NCI-H510A (cell line): ENCODE results near the gene RADIL.

Experiments used
- DNase-seq: peaks from one replicate; lab custom pipeline; 2025; lab: John Stamatoyannopoulos, UW

The RADIL gene

GRCh38 chr7:4831723-4832495 lies 51.6 kb downstream of the RADIL start:
- no peak for DNase-seq

DNA sequence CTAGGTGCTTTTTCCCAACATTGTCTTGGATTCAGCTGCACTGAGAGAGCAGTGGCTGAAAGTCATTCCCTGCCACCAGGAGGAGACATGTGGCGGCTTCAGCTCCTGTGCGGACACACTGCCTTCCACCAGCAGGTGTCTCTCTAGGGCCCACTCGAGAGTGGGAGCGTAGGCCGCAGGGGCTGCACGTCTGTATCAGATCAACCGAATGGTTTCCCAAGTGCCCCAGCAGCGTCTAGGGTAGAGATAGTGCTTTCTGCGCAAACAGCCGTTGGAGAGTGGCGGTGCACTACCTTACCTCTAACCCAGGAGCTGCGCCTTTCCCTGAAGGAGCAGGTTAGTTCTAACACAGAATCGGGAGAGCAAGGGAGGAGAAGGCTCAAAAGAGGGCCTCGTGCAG lies 53.3 kb downstream of the RADIL start:
- DNase-seq = no peak

DNA sequence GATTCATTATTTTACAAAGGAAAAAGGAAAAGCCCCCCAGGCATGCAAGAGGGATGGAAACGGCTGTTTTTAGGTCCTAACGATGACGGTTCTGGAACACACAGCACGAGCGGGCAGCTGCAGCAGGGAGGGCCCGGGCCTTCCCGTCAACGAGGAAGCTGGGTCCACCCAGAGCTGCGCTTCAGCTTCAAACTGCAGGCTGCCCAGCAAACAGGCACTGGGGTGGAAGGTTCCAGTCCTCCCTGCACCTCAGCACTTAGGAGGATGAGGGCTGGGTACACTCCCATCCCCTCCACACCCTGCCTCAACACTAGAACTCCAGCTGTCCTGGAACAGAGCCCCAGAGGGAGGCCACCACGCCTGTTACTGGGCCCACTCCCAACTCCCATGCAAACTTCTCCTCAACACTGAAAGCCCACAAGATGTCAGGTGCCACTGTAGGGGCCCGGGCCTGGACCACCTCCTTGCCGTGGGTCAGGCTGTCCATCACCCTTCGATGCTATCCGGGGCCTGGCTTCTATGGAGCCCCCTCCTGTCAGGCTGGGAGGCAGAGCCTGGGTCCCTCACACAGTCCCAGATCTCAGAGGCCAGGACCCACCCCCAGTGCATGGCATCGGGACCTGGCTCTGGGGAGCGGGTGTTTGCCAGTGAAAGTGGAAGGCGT lies 54.7 kb downstream of the RADIL start:
- DNase-seq = no peak

DNA sequence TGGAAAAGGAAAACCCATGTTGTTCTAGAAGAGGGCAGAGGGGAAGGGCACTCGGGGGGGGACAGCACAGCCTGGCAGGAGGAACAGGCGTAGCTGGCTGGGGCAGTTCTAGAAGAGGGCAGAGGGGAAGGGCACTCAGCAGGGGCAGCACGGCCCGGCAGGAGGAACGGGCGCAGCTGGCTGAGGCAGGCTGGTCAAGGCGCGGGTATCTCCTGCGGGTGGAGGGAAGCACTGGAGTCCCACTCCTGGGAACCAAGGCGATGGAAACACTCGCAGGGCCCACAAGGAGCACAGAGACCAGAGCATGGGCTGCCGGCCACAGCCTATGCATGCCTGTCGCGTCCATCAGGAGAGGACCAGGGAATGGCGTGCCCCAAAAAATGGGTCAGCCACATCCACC lies 58.4 kb downstream of the RADIL start:
- no peak for DNase-seq

DNA sequence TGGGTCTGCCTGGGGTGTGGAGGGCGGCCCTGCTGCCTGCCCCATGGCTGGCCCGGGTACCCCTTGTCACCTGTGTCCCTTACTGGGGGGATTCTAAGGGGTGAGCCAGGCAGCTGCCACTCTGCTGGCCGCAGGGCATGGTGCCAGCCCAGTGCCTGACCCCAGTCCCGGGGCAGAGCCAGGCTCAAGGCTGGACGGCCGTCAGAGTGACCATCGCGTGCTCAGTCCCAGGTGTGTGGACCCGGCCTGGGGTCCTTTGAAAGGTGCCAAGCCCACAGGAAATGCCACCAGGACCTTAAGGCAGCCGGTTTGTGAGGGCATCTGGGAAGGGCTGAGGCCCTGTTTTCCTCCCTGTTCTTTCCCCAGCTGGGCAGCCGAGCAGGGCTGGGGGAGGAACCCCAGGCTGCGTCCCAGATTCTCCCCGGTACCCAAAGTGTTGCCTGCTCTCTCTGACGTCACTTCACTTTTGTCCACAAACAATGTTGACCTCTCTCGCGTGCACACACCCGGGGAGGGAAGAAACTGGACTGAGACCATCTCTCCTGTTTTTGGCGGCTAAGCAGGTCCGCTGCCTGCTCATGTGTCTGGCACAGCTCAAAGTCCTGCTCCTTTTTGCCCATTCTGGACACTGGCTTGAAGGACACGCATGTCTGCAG lies 59.3 kb downstream of the RADIL start:
- no peak for DNase-seq

- DNase-seq = no peak
Observed at GRCh38 chr7:4823441-4824119, 59.9 kb downstream of the RADIL start.

GRCh38 chr7:4822677-4823076 lies 60.8 kb downstream of the RADIL start:
- DNase-seq = no peak

GRCh38 chr7:4820967-4821471 lies 62.5 kb downstream of the RADIL start:
- no peak for DNase-seq

- no peak for DNase-seq
Observed at GRCh38 chr7:4820405-4820966, 63.0 kb downstream of the RADIL start.

GRCh38 chr7:4819560-4820404 lies 63.7 kb downstream of the RADIL start:
- DNase-seq = no peak

GRCh38 chr7:4818000-4818794 lies 65.3 kb downstream of the RADIL start:
- DNase-seq = no peak

DNA sequence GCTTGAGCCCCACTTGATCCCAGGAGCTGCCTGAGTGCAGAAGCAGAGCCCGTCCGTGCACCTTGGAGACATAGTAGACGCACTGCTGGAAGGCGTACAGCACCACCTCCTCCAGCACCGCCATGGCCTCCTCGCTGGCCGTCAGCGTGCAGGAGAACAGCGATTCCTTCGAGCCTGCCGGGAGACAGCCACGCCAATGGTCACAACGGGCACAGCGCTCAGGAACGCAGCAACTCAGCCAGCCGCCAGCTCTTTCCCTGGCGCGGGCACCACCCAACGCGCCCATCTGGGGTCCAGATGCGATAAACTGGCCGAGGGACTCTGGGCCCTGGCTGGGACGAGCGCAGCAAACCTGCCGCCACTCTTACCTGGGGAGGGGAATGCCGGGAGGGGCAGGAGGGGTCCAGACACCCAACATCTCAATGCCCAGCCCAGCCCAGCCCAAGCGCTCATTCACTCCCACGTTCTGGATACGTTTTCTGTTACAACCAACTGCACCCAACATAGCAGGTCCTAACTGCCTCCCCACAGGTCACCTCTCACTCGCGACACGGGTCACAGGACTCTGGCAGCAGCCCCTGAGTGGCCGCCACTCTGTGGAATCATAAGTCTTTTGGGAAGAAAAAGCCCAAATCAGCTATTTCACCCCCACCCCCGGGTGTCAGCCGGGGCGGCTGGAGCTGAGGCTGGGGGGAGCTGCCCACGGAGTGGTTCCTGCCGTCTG lies 66.2 kb downstream of the RADIL start:
- DNase-seq = no peak

GRCh38 chr7:4816419-4817080 lies 67.0 kb downstream of the RADIL start:
- DNase-seq = no peak

GRCh38 chr7:4815609-4816418 lies 67.7 kb downstream of the RADIL start:
- no peak for DNase-seq

DNA sequence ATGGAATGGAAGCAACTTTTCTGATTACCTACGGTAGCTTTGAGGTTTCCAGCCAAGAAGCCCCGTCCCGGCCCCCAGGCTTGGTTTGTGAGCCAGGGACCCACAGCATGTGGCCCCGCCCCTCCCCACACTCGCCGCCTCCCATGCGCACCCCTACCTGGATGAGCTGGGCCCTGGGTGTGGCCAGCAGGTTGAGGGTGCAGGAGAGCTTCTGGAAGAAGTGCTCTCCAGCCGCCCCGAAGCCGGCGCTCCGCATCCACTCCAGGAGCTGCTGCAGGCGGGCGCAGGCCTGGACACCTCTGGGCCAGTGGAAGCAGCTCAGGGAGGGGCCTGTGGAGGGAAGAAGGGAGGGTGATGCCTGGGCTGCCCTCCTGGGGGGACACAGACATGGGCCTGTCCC lies 68.4 kb downstream of the RADIL start:
- no peak for DNase-seq

GRCh38 chr7:4814433-4814832 lies 69.1 kb downstream of the RADIL start:
- no peak for DNase-seq

- no peak for DNase-seq
Observed at GRCh38 chr7:4809666-4810065, 73.8 kb downstream of the RADIL start.

- no peak for DNase-seq
Observed at GRCh38 chr7:4809091-4809591, 74.4 kb downstream of the RADIL start.
